HL-60/S4 (cell line): ENCODE results near the gene INTS6.

Source experiments
- in situ Hi-C: fragments of 300-500 bp; cut with MboI; formaldehyde crosslinking; loops from 2 replicates; pipeline ENCODE4 v1.14.3; 2022; ENCODE audit warnings: low sequenced_read_pairs

Gene INTS6

GRCh38 chr13:51325837-51326236, 127.0 kb downstream of the INTS6 start:
- in situ Hi-C loops, result no loop called here

DNA sequence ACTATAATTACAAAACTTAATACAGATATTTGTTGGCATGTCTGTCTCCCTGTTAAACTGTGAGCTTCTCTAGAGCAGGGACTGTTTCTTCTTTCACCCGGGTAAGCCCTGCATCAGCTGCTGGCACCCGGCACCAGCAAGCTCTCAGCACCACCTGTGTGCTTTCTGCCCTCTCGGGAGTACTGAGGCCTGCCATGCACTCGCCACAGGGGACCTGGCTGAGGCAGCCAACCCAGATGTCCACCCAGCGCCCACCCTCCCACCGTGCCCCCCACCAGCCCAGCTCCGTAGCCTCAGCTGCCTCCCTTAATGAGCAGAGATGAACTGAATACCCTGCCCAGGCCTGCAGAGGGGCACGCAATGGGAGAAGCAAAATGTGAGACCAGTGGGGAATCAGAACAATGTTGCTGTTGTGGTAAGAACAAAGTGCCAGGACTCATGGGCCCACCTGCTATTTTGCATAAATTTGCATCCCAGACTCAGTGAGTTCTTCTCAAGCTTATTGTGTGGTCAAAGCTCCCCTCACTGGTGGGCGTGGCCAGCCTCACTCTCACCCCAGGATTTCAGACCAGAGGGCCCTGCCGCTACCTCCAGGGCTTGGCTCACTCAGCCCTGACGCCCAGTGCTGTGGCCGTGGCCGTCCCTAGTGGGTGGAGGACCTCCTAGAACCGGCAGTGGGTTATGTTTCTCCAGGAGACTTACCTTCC, 128.0 kb downstream of the INTS6 start:
- in situ Hi-C loops, result no loop called here

DNA sequence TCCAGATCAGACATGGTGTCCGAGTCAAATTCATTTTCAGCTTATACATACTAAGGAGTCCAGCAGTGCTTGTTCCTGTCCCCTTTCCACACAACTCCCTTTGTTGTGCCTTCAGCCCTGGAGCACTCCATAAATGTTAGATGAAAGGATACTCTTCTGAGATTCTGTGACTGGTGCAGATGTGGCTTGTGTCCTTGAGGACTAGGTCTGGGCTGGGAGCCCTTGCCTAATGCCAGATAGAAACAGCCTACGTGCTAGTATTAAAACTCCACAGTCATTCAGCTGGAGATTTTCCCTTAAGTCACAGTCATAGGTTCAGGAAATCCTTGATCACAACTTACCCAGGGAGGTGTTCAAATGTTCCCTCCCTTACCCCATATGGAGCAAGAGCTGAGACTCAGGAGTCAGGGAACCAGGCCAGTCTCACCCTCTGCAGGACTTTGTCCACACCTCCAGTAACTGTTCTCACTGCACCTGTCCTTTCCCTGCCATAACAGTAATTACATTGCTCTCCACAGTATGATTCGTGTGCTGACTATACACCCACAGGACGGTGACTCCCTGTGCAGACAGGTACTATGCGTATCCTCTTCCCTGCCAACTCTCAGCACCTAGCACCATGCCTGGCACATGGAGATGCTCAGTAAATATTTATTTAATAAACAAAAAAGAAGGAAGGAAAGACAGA, 128.9 kb downstream of the INTS6 start:
- in situ Hi-C loops, result no loop called here

- in situ Hi-C loops, result no loop called here
Measured at GRCh38 chr13:51322826-51323225, 130.0 kb downstream of the INTS6 start.

DNA sequence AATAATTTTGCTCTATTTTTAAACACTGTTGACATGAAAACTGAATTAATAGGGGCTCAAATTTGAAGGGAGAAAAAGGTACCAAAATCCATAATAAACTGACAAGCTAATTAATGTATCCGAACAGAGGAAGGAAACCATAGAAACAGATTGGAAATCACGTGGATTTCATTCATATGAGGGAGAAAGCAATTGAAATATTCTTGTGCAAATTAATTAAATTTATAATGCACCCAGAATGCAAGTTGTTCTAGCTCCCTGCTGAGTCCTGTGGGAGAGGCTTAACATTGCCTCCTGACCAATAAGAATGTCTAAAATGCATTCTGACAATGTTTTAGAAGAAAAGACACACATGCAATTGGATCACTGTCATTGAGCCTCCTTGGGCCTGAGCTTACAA, 131.0 kb downstream of the INTS6 start:
- in situ Hi-C loops, result no loop called here

- in situ Hi-C loops, result no loop called here
Measured at GRCh38 chr13:51318876-51319275, 134.0 kb downstream of the INTS6 start.

DNA sequence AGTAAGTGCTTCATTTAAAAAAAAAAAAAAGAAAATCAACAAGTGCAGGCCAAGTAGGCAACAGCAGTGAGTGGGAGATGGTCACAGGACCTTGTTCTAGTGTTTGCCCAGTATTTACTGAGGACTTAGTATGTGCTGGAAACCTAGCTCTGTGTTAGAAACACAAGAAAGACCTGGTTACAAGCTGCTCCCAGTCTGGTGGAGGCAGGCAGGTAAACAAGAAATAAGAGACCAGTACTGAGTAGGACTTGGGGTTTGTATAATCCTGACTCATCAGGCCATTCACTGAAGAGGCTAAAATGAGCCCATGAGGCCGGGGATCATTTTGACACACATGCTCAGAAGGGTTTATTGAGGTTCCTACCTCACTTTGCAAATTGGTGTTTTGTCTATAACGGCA, 134.8 kb downstream of the INTS6 start:
- in situ Hi-C loops, result no loop called here

DNA sequence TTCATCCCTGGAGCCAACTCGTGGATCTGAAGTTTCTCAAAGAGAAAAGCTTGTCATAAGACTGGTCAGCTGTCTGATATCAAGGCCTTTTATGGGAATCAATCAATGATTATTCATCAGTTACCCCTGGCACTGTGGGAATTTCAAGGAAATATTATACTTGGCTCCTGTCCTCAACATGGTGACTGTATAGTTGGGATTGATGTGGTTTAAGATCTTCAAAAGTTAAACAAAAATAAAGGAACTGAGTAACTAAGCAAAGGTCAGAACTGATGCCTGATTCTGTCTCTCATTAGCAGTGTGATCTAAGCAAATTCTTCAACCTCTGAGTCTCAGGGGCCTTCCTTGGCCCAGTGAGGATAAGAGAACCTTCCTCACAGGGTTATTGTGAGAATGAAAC, 135.6 kb downstream of the INTS6 start:
- in situ Hi-C loops, result no loop called here

- in situ Hi-C loops, result no loop called here
Measured at GRCh38 chr13:51313619-51314018, 139.2 kb downstream of the INTS6 start.

GRCh38 chr13:51311957-51312520, 140.8 kb downstream of the INTS6 start:
- in situ Hi-C loops, result no loop called here
